ENCODE results near the gene NKRF.

NKRF gene

DNA sequence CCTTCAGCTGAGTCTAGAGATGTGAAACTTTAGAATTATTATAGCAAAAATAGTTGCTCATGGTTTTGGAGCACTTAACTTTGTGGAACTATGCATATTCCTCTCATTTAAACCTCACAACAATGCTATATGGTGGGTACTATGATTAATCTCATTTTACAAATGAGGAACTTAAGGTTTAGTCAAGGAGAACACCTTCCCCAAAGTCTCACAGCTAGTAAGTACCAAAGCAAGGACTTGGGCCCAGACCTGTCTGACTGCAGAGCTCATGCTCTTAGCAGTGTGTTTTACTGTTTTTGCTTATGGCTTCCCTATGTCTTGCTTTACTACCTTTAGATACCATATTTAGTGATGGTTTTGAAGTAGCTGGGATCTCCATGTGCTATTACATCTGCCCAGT, 26.8 kb downstream of the NKRF start:
- Histone ChIP-seq H3K27me3 (no peaks in the 10 kb centered on the region), H3K4me1 (no peaks in the 10 kb centered on the region), H3K9me3 (no peaks in the 10 kb centered on the region), H3K4me3 (ENCODE audit: low read depth, low read length) (no peak overlapping the region), H3K36me3 (no peaks in the 10 kb centered on the region)
- TF ChIP-seq, protein P1, sequence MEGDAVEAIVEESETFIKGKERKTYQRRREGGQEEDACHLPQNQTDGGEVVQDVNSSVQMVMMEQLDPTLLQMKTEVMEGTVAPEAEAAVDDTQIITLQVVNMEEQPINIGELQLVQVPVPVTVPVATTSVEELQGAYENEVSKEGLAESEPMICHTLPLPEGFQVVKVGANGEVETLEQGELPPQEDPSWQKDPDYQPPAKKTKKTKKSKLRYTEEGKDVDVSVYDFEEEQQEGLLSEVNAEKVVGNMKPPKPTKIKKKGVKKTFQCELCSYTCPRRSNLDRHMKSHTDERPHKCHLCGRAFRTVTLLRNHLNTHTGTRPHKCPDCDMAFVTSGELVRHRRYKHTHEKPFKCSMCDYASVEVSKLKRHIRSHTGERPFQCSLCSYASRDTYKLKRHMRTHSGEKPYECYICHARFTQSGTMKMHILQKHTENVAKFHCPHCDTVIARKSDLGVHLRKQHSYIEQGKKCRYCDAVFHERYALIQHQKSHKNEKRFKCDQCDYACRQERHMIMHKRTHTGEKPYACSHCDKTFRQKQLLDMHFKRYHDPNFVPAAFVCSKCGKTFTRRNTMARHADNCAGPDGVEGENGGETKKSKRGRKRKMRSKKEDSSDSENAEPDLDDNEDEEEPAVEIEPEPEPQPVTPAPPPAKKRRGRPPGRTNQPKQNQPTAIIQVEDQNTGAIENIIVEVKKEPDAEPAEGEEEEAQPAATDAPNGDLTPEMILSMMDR (IDR thresholded peaks at IDR 0.05; ENCODE audit: low read depth, low read length) = no peak
- DNase-seq = no peak

DNA sequence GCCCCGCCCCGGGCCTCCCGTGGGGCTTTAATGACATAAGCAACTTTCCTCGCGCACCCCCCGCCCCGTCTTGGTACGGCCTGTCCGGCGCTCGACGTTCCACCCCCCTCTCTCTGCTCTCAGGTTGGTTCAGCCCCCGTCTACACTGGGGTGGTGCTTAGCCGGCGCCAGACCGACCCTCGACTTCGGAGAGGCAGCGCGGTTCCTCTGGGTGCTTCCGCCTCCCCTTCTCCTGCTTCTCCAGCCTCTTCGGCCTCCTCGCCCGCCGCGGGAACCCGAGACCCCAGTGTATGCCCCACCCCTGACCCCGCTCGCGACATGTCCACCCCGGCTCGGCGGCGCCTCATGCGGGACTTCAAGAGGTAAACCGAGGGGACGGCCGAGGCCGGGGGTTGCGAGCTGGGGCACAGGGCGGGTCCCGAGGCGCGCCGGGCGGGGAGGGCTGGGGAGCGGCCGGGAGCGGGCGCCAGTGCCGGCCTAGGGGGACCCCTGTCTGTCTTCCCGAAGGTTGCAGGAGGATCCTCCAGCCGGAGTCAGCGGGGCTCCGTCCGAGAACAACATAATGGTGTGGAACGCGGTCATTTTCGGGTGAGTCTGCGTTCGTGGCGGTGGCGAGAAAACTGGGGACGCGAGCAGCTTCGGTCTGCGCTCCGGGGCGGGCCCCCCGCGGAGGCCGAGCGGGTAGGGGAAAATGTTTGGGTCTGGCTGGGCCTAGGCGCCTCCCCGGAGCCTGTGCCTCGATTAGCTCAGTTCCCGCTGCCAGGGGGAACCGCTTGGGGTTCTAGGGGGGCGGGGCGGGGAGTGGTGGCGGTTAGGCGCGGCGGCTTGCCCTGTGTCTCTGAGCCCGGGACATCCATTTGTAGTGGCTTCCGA, 31.6 kb downstream of the NKRF start, which contains the start of gene UBE2A:
TSS of gene UBE2A (plus strand) at position 170 of the 873 bp plus-strand sequence. CDS start at position 319, 149 bp downstream.
- no peaks in the 10 kb centered on the region for H3K9me3 ChIP-seq
- peak; percentile 93 for DNase-seq
- no peaks in the 10 kb centered on the region for H3K4me1 ChIP-seq
- H3K27me3 ChIP-seq = no peaks in the 10 kb centered on the region
- no peaks in the 10 kb centered on the region for H3K36me3 ChIP-seq
- TF ChIP-seq, protein P1 (IDR thresholded peaks at IDR 0.05; ENCODE audit: low read depth, low read length) = no peak
- peak within 1 kb of the TSS; percentile 62 for H3K4me3 ChIP-seq (ENCODE audit: low read depth, low read length)

DNA sequence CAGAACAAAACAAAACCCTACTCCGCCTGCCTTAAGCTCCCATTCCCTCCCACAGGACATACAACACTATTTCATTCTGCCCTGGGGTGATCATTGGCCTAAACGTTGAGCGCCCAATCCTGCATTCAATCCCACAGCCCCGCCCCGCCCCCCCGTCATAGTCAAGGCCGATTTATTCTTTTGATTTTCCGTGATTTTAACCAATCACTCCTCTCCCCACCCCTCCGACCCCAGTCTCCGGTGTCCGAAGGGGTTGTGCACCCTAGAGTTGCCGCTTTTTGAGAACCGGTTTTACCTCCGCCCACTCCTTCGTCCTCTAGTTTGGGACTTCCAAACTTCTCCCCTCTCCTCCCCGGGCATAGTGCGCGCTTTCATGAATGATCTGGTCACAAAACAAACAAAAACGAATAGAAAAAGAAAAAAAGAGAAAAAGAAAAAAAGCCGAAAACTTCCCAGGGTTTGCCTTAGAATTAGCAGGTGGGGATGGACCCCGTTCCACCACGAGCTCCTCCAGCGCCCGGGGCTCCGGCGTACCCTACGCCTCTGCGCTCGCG, 32.3 kb downstream of the NKRF start:
- no peaks in the 10 kb centered on the region for H3K9me3 ChIP-seq
- TF ChIP-seq, protein P1 (IDR thresholded peaks at IDR 0.05; ENCODE audit: low read depth, low read length) = no peak
- H3K4me1 ChIP-seq = no peaks in the 10 kb centered on the region
- no peak for DNase-seq
- H3K27me3 ChIP-seq = no peaks in the 10 kb centered on the region
- peak overlapping the region; percentile 62 for H3K4me3 ChIP-seq (ENCODE audit: low read depth, low read length)
- H3K36me3 ChIP-seq = no peaks in the 10 kb centered on the region

DNA sequence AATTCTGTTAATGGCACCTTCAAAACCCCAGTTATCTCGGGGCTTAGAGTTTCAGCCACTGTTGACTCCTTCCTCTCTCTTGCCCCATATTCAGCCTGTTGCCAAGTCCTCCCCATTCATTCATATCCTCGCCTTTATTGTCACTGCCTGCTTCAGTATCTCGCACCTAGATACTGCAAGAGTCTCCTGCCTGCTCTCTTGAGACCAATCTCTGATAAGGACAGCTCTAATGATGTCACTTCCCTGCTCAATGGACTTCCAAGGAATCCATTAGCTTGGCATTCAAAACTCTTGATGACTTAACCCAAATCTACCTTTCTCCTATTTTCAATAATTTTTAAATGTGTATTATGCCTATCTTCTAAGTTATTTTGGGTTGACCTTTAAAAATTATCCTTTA, 33.0 kb downstream of the NKRF start:
- no peak for DNase-seq
- Histone ChIP-seq H3K4me3 (ENCODE audit: low read depth, low read length) (peak overlapping the region; percentile 62; the same call in 1 of the 2 replicates), H3K36me3 (no peaks in the 10 kb centered on the region), H3K4me1 (no peaks in the 10 kb centered on the region), H3K27me3 (no peaks in the 10 kb centered on the region), H3K9me3 (no peaks in the 10 kb centered on the region)
- TF ChIP-seq, protein P1 (IDR thresholded peaks at IDR 0.05; ENCODE audit: low read depth, low read length) = no peak

DNA sequence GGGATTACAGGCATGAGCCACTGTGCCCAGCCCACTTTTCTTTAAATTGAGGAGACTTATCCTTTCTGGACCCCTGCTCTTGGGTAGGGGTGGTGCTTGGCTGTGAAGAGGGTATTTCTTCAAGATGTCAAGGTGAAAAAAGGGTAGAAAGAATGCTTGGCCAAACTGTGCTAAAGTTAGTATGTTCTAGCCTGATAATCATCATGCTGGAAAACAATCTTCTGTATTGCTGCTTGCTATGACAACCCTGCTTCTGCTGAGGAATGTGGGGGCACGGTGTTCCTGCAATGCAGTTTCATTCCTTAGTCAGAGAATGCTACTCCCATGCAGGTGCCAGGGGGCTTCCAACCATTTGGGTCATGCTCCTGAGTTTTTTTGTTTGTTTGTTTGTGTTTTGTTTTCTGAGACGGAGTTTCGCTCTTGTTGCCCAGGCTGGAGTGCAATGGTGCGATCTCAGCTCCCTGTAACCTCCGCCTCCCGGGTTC, 35.8 kb downstream of the NKRF start:
- TF ChIP-seq, protein P1 (IDR thresholded peaks at IDR 0.05; ENCODE audit: low read depth, low read length) = no peak
- H3K4me3 ChIP-seq (ENCODE audit: low read depth, low read length) = no peak overlapping the region
- H3K9me3 ChIP-seq = no peaks in the 10 kb centered on the region
- no peaks in the 10 kb centered on the region for H3K4me1 ChIP-seq
- H3K36me3 ChIP-seq = no peaks in the 10 kb centered on the region
- no peak for DNase-seq
- no peaks in the 10 kb centered on the region for H3K27me3 ChIP-seq

Measured in BE2C (cell line).